Heart left ventricle (tissue), 13 donors: ENCODE data around the gene RTF1.

Source experiments
- CTCF ChIP-seq, 12 donors: fragments of 200-600 bp; sonication (generic) in 4 of 12; IDR thresholded peaks; one replicate each; pipeline versions ENCODE4 v1.5.0 to v1.8.0; 2018 to 2022; ENCODE audit warnings: antibody characterized with exemption in 12 of 12, mild to moderate bottlenecking in 5 of 12
- POLR2A ChIP-seq, 2 donors: fragments of 450-650 bp; IDR thresholded peaks; one replicate each; pipeline ENCODE4 v1.6.1; 2017; ENCODE audit warnings: antibody characterized with exemption in 2 of 2, mild to moderate bottlenecking in 2 of 2, moderate library complexity in 2 of 2
- donor health status: ischemic (EF 13 %, LVEDD 7.1; RV severe dilation, severe dysfunction).
- donor health status: DM: no; HTN: yes; CAD: no.
- donor health status: DM: no; HTN: no; CAD: no.
- donor health status: ischemic (EF 25% LVEDD 6.9; RV normal size, moderate dysfunction).
- donor health status: ischemic (EF 25% LVEDD 5.7; RV mildly dilated, moderate dysfunction).
- donor health status: ischemic (EF 35%, LVEDD 5.7; RV mildly dilated, moderate dysfunction).
- donor health status: nonischemic (EF 11% LVEDD 7.7; RV severe dilation, severe dysfunction).
- donor health status: DM: yes; HTN: yes; CAD: no.
- donor health status: PGD.
- donor health status: ischemic (EF 29% LVEDD 5.4; RV normal size, mild dysfunction).
- donor health status: nonischemic (EF 23%, LVEDD 6.1; RV moderate dilation, normal function).

- TF ChIP-seq CTCF (IDR thresholded peaks at IDR 0.05) (no peak), POLR2A (IDR thresholded peaks at IDR 0.05) (no peak)
These were observed 38.9 kb upstream of the RTF1 start for GRCh38 chr15:41377978-41378377.
